ENCODE results near the gene CASQ2. TPM values are rescaled to one million over a fixed set of nuclear protein-coding genes. Genes with fewer than 3 reads are reported as not detected.

CASQ2 gene
- polyA plus RNA-seq, 1 donor from 2014 or later = not detected

DNA sequence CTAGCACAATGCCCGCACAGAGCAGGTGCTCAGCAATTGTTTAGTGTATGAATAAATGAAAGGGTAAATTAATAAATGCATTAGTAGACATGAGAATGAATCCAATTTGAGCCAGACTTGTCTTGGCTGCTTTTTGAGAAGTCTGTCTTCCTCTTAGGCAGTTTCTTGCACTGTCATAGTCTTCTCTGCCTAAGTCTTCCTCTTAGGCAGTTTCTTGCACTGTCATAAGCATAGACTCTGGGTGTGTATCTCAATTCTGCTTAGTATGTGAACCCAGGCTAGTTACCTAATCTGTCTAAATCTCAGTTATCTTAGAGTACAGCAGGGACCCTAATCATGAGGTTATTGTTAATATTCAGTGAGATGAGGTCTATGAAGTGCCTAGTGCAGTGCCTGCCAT is 45.2 kb upstream of the CASQ2 start:
- no peaks in the 10 kb centered on the region for H3K79me2 ChIP-seq (replicated peaks; ENCODE audit: insufficient read depth, low read length)
- H3K4me2 ChIP-seq (ENCODE audit: low read length) = no peak overlapping the region
- H3K9ac ChIP-seq (ENCODE audit: low read length) = no peak overlapping the region
- no peaks in the 10 kb centered on the region for H3F3A ChIP-seq (ENCODE audit: insufficient read depth, low read length, poor library complexity, severe bottlenecking)
- no peaks in the 10 kb centered on the region for H3K27me3 ChIP-seq (ENCODE audit: insufficient read depth, low read depth, low read length)
- H3K36me3 ChIP-seq (ENCODE audit: insufficient read depth, low read length) = no peaks in the 10 kb centered on the region
- H3K9me3 ChIP-seq (ENCODE audit: low read length) = no peaks in the 10 kb centered on the region
- no peaks in the 10 kb centered on the region for H4K20me1 ChIP-seq (ENCODE audit: insufficient read depth)
- H2AFZ ChIP-seq (ENCODE audit: low read depth, low read length) = no peak overlapping the region
- TF ChIP-seq SMC3 (conservative IDR thresholded peaks at IDR 0.05; ENCODE audit: poor library complexity) (no peak), POLR2AphosphoS5 (IDR thresholded peaks at IDR 0.05) (no peak), RAD21 (conservative IDR thresholded peaks at IDR 0.05) (no peak), EP300 (conservative IDR thresholded peaks at IDR 0.05; ENCODE audit: poor library complexity, severe bottlenecking) (no peak), TAF1 (IDR thresholded peaks at IDR 0.05; ENCODE audit: low read depth) (no peak)
- no peaks in the 10 kb centered on the region for H3K9me2 ChIP-seq (ENCODE audit: insufficient read depth, low read length)
- no peak overlapping the region for H3K4me3 ChIP-seq (ENCODE audit: low read length)
- no peak overlapping the region for H3K27ac ChIP-seq (ENCODE audit: low read length)

DNA sequence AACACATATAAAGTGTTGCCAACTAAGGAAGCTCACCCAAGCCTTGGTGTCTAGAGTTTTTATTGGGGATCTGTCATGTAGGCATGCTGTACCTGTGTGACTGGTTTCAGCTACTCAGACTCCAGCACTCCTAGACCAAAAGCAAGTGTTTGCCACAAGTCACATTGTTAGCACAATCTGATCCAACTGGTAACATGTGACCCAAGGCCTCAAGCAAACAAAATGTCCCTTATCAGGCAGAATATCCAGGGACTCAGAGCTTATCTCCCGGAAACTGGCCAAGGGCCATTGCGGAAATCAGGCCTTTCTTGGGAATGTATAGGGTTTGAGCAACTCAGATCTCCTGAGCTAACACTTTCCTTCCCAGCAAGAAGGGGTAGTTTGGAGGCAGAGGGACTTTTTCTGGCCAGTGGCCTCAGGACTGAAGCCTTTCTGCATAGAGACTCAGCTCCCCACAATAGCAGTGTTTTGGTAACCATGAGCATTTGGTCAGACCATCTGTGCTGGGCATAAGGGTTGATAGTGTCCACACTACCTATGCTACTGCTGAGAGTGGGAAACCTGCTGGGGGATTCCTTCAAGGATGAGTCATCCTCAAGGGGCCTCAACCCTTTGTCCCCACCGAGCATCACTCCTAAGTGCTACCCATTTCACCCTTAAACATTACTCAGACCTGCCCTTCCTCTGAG is 42.8 kb upstream of the CASQ2 start:
- Histone ChIP-seq H3K4me3 (ENCODE audit: low read length) (no peak overlapping the region), H3K27ac (ENCODE audit: low read length) (no peak overlapping the region), H2AFZ (ENCODE audit: low read depth, low read length) (no peak overlapping the region), H3F3A (ENCODE audit: insufficient read depth, low read length, poor library complexity, severe bottlenecking) (no peaks in the 10 kb centered on the region), H3K4me2 (ENCODE audit: low read length) (no peak overlapping the region), H3K79me2 (replicated peaks; ENCODE audit: insufficient read depth, low read length) (no peaks in the 10 kb centered on the region), H3K36me3 (ENCODE audit: insufficient read depth, low read length) (no peaks in the 10 kb centered on the region), H3K9me3 (ENCODE audit: low read length) (no peaks in the 10 kb centered on the region), H3K9ac (ENCODE audit: low read length) (no peak overlapping the region), H3K9me2 (ENCODE audit: insufficient read depth, low read length) (no peaks in the 10 kb centered on the region), H4K20me1 (ENCODE audit: insufficient read depth) (no peaks in the 10 kb centered on the region), H3K27me3 (ENCODE audit: insufficient read depth, low read depth, low read length) (no peaks in the 10 kb centered on the region)
- TF ChIP-seq MXI1 (conservative IDR thresholded peaks at IDR 0.05; ENCODE audit: poor library complexity, severe bottlenecking) (no peak), SMC3 (conservative IDR thresholded peaks at IDR 0.05; ENCODE audit: poor library complexity) (no peak), EP300 (conservative IDR thresholded peaks at IDR 0.05; ENCODE audit: poor library complexity, severe bottlenecking) (no peak), CTCF (IDR thresholded peaks at IDR 0.05; ENCODE audit: poor library complexity, severe bottlenecking) (no peak), RAD21 (conservative IDR thresholded peaks at IDR 0.05) (no peak), POLR2AphosphoS5 (IDR thresholded peaks at IDR 0.05) (no peak), REST (IDR thresholded peaks at IDR 0.05; ENCODE audit: borderline replicate concordance) (no peak), EZH2 (IDR thresholded peaks at IDR 0.05; ENCODE audit: borderline replicate concordance, insufficient read depth, low read length, poor library complexity, severe bottlenecking) (no peak), TAF1 (IDR thresholded peaks at IDR 0.05; ENCODE audit: low read depth) (no peak)

Measured in neural cell (in vitro differentiated cells).